C4-2B (cell line): ENCODE measurements around the gene TSC22D1.
A peak's percentile ranks its signal among the peaks of the same experiment; 100 is the strongest.

Experiments used
- H3K27ac ChIP-seq: fragments of 450-650 bp; 2 replicates; pipeline ENCODE4 v1.5.1; 2017
- ZFX ChIP-seq: fragments of 450-650 bp; IDR thresholded peaks from 2 replicates; pipeline ENCODE4 v1.6.1; 2017
- TF ChIP-seq, protein P1 (sequence below): fragments of 450-650 bp; conservative IDR thresholded peaks from 2 replicates; pipeline ENCODE4 v1.5.1; 2017; ENCODE audit warnings: mild to moderate bottlenecking

The TSC22D1 gene

DNA sequence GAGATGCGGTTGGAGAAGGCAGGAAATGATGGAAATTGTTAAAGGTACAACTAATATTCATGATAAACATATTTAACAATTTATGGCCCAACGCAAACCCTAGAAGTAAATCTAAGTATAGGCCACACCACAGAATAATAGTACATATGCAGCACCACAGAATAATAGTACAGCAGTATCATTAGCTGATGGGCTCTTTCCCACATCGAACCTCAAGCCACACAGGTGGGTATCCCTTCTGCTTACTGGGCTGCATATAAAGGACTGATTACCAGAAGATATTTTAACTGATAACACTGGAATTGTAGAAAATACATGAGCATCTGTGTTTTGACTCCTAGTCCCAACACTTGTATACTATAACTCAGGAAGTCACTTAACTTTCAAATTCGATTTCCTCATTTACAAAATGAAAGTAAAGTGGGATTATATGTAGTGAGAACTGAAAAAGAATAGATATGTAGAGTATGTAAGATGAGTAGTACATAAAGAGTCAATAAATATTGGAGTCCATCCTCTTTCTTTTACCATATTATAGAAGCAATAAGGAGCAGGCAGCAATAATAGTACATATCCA lies 91.5 kb downstream of the TSC22D1 start:
- H3K27ac ChIP-seq, result no peak overlapping the region
- TF ChIP-seq ZFX, result no peak
- TF ChIP-seq, protein P1, sequence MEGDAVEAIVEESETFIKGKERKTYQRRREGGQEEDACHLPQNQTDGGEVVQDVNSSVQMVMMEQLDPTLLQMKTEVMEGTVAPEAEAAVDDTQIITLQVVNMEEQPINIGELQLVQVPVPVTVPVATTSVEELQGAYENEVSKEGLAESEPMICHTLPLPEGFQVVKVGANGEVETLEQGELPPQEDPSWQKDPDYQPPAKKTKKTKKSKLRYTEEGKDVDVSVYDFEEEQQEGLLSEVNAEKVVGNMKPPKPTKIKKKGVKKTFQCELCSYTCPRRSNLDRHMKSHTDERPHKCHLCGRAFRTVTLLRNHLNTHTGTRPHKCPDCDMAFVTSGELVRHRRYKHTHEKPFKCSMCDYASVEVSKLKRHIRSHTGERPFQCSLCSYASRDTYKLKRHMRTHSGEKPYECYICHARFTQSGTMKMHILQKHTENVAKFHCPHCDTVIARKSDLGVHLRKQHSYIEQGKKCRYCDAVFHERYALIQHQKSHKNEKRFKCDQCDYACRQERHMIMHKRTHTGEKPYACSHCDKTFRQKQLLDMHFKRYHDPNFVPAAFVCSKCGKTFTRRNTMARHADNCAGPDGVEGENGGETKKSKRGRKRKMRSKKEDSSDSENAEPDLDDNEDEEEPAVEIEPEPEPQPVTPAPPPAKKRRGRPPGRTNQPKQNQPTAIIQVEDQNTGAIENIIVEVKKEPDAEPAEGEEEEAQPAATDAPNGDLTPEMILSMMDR, result no peak

DNA sequence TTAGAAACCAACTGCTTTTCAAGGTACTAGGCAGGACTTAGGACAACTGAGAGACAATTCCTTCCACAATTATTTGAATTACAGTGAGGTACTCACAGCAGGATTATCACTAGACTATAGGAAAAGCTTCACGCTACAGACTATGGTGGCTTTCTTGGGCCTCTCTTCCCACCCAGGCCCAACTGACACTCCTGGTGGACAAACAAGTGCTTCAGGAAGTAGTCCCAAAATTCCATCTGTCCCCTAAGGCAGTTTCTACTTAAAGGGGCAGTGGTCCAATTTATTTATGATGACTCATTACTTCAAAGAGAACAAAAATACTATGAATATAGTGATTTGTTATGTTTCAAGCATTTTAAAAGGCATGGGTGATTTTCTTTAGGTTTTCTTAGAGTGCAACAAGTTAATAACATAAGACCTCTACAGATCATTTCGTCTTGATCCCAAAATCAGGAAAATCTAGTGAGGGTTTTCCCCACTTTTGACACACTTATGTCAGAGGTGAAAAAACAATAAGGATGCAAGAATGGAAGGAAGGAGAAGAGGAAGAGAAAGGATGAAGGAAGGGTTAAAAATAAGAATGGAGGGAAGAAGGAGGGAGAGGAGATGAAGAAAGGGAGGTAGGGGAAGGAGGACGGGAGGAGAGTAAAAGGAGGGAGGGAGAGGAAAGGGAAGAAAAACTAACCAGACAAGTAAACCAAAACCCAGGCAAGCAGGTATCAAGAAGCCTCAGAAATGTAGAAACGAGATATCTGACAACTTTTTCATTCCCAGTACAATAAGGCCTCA lies 101.8 kb downstream of the TSC22D1 start:
- H3K27ac ChIP-seq, result no peak overlapping the region
- no peak for TF ChIP-seq ZFX
- TF ChIP-seq, protein P1, result no peak; the same call in 1 of the 2 replicates

DNA sequence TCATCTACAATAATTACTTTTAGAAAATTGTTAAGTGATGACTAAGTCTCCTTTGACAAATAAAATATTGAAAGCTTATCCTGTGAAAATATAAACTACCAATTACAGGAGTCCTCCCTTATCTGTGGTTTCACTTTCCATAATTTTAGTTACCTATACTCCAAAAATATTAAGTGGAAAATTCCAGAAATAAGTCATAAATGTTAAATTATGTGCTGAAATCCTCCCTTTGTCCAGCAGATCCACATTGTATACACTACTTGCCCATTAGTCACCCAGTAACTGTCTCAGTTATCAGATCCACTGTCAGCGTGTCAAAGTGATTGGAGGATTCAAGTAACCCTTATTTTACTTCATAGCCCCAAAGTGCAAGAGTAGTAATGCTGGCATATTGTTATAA lies 104.4 kb downstream of the TSC22D1 start:
- H3K27ac ChIP-seq, result no peak overlapping the region
- TF ChIP-seq ZFX, result no peak

DNA sequence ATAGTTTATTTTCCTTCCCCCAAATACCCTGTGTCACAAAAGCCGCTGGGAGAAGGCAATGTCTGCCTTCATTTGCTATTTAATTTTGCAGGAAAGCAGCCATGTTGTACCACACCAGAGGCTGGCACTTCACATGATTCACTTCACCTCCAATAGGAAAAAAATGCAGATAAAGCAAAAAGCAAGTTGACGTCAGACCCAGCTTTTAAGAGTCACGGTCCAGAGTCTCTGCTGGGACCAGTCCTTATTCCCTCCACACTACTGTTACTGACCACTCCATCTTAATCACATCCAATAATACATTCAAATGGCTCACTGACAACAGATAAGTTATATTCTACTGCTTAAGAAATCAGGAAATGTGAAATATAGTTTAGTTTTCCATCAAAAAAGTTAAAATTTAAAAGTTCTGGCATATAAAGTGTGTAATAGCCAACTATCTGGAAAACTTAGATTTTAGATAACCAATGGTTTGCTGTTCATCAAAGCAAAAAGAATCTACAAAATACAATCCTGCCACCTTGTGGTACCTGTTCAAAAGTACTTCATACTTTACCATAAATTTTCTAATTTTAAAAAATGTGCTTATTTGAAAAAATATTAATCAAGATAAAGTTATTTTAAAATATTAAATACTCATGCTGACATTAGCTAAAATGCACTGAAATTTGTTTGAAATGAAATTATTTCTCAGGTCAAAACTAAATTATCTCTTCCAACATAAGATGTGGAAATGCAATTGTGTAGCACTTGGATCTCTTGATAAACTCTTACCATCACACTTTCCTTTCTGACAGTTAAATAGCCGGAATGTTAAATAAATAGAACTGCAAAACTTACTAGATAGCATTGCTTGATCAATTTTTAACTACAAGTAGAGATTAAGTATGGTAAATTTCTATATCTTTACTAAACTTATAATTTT lies 105.2 kb downstream of the TSC22D1 start:
- H3K27ac ChIP-seq, result no peak overlapping the region
- no peak for TF ChIP-seq ZFX
- TF ChIP-seq, protein P1, result peak; percentile 72

DNA sequence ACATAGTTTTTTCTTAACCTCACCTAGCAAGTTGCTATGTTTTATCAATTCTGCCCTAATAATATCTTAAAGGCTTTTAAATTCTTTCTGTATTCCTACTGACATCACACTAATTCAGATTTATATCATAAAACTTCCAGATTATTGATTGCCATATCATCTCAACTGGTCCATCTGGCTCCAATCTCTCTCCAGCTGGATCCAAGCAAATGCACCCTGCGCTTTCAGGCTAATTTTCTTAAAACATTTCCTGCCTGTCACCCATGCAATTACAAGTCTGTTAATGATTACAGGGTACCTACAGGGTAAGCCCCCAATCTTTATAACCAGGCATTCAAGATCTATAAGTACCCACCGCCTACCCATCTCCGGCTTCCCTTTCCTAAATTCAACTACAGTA lies 107.3 kb downstream of the TSC22D1 start:
- H3K27ac ChIP-seq, result no peak overlapping the region

DNA sequence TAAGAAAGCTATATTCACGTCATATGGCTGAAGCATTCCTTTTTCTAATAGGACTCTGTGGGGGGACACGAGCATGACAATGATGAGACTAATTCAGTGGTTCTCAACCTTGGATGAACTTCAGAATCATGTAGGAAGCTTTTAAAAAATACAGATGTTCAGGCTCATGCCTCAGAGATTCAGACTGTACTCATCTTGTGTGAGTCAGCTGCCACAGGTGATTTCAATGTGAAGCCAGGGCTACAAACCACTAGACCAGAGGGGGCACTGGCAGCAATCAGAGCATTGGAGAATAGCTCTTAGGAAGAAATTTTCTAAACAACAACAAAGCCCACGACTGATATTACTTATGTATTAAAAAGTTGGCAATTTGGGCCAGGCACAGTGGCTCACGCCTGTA lies 110.8 kb downstream of the TSC22D1 start:
- TF ChIP-seq ZFX, result no peak
- TF ChIP-seq, protein P1, result no peak
- no peak overlapping the region for H3K27ac ChIP-seq

More for the DNA sequence above, 107.3 kb downstream of the TSC22D1 start:
- TF ChIP-seq ZFX, result no peak
- TF ChIP-seq, protein P1, result no peak

DNA sequence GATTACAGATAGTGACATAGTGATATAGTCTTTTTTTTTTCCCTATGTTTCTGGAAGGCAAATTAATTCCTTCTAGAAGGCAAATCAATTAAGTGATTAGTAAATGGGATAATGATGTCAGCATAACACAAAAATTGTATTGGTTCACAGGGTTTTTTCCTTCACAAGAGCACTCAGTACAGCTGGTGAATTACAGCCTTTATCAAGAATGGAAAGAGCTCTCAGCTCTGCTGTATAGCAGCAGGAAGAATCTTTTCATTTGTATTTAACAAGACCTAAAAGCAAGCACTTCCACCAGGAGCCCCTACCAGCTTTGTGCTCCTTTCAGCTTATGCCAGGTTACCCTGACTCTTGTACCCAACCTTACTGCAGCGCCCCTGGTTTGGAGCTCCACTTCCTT lies 111.7 kb downstream of the TSC22D1 start:
- no peak overlapping the region for H3K27ac ChIP-seq

More for the DNA sequence above, 111.7 kb downstream of the TSC22D1 start:
- TF ChIP-seq ZFX, result no peak
- TF ChIP-seq, protein P1, result no peak
